HG03457 (cell line): ENCODE measurements around the gene PEBP1.
"Not testable (repeated sequence)": the region's sequence is repeated elsewhere in the genome, so short reads cannot be mapped to it uniquely, and the experiment has no call there.

Experiments used
- ATAC-seq: cut with Tn5 transposase; IDR thresholded peaks from one replicate; pipeline ENCODE4 v1.9.1; 2021; ENCODE audit warnings: moderate number of reproducible peaks; ENCODE audit not compliant: unreplicated experiment

The PEBP1 gene

GRCh38 chr12:118129436-118129835, 6.5 kb upstream of the PEBP1 start:
- not testable (repeated sequence) for ATAC-seq

DNA sequence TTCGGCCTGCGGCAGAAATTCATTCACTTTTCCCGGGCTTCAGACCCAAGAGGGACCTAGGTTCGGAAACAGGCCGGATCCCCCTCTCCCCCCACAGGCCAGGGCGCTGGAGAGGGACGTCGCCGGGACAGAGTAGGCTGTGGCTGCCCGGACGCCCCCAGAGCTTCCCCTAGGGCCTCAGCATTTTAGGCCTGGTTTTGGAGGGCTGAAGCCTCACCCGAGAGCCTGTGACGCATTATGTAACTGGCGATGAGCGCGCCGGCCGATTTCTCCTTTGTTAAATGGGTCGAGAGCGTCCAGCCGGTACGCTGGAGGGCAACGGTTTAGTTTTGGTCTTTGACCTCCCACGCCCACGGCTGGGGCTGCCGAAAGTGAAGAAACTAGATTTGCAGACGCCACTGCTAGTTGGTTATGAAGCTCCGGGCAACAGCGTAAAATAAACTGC, 657 bp downstream of the PEBP1 start:
- peak; percentile 16 for ATAC-seq

GRCh38 chr12:118137148-118137678, 1.3 kb downstream of the PEBP1 start:
- no peak for ATAC-seq

DNA sequence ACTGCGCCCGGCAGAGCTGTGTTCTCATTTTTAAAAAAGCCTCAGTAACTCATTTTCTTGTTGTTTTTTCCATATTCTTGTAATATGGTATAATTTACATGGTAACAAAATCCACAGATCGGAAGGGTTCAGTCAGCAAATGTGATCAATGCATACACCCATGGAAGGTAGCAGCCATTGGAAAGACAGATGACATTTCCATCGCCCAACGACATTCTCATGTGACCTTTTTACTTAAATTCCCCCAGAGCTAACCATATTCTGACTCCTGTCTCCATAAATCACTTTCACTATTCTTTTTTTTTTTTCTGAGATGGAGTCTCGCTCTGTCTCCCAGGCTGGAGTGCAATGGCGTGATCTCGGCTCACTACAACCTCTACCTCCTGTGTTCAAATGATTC, 4.9 kb downstream of the PEBP1 start:
- ATAC-seq, result no peak

- ATAC-seq, result no peak
These were observed 8.6 kb downstream of the PEBP1 start for GRCh38 chr12:118144499-118144898.

DNA sequence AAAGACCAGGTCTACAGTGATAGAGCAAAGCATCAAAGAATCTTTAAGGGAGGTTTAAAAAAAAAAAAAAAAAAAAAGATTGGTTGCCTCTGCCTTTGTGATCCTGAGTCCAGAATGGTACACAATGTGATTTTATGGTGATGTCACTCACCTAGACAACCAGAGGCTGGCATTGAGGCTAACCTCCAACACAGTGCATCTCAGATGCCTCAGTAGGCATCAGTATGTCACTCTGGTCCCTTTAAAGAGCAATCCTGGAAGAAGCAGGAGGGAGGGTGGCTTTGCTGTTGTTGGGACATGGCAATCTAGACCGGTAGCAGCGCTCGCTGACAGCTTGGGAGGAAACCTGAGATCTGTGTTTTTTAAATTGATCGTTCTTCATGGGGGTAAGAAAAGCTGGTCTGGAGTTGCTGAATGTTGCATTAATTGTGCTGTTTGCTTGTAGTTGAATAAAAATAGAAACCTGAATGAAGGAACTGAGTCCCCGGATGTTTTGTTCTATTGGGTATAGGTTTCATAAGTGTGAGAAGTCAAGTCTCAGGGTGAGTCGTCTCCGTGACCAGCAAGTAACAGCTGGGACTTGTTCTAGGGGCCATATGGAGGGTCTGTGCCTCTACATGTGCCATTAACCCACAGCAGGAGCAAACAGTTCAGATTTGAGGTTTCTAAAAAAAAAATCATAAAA, 9.3 kb downstream of the PEBP1 start:
- no peak for ATAC-seq

DNA sequence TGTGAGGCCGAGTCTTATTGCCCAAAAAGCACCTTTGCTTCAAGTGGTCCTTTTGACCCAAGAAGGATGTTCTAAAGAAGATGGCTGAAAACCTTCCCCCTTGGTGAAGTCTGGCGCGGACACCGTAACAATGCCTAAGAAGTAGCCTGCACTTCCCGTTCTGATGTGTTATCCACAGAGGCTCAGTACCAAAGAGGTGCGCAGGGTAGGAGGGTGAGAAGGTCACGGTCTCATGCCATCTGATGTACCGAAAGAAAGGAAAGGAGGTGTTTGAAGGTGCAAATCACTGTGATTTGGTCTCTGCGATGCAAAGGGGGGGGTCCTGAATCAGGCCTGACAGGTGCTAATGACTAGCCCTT, 9.9 kb downstream of the PEBP1 start:
- no peak for ATAC-seq

DNA sequence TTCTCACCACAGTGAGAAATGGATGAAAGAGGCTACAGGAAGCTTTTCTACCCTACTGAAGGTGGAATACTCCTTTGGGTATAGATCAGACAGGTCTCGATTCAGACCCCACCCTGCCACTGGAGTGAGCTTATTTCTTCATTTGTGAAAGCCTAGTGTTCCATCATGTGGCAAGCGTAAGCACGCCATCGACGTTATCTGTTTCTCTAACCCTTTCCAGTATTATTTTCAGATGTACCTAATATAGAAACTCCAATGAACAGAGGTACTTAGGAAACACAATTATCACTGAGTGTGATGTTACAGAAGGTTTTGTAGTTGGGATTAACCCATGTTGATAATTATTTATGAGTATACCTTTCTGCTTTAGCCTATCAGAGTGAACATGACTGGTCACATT, 12.4 kb downstream of the PEBP1 start:
- ATAC-seq, result no peak

DNA sequence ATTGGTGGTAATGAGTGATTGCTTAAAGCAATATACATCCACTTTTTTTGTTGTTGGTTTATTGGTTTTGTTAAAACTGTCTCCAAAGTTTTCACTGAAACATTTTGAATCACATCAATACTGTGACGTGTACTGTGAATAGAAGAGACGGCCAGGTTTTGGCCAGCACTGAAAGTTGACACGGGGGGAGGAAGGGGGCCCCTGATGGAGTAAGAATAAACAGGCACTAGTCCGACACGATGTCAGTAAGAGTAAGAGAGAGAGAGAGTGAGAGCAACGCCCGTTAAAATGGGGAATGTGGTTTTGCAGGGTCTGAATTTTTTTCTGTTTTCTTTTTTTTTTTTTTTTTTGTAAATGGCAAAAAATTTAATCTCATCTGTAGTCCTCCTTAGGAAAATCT, 14.7 kb downstream of the PEBP1 start:
- no peak for ATAC-seq

DNA sequence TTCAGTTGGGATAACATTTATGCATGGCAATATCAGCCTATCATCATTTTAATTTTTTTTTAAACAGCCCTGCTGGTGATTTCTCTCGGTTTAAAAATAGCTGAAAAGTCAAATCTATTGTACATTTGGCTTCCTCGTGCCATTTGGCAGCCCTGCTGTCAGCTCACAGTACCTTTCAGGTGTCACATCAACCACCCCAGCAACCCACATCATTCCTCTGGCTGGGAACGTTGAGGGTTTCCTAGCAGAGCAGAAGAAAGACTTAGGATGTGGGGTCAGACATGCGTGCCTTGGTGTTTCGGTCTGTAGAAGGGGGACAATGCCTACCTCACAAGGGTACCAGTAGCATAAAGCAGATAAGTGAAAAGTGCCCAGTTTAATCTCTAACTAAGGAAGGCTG, 15.8 kb downstream of the PEBP1 start:
- no peak for ATAC-seq

DNA sequence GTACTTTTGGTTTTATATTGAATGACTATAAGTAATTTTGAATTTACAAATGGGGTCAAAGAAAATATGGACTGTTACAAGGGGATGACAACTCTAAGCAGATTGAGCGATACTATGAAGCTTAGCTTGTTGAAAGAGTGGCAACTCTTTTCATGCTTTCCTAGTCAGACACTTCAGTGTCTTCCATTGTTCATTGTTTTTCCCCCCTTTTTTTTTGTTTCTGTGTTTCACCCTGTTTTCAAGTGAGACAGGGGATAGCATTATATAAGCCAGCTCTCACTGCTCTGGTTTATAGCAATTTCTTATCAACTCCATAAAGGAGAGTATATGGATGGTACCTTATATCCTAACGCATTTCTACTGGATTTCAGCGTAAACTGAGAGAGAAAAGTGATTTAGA, 24.6 kb downstream of the PEBP1 start:
- ATAC-seq, result no peak

GRCh38 chr12:118164798-118165486, 29.0 kb downstream of the PEBP1 start:
- ATAC-seq, result no peak

DNA sequence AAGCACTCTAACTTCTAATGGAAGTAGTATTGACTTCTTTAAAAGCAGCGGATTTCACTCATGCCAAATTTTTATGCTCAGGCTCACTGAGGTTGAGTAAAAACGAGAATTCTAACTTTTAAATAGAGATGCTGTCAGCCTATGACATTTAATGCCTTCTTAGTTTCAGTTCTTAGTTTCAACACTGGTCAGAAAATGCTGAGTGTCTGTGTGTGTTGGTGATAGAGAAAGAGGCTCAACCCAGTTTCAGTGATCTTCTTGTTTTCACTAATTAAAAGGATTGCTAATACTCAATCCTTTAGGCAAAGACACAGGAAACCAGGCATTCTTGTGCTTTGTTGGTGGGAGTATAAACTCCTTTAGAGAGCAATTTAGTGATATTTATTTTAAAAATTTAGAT, 31.0 kb downstream of the PEBP1 start:
- peak; percentile 97 for ATAC-seq

DNA sequence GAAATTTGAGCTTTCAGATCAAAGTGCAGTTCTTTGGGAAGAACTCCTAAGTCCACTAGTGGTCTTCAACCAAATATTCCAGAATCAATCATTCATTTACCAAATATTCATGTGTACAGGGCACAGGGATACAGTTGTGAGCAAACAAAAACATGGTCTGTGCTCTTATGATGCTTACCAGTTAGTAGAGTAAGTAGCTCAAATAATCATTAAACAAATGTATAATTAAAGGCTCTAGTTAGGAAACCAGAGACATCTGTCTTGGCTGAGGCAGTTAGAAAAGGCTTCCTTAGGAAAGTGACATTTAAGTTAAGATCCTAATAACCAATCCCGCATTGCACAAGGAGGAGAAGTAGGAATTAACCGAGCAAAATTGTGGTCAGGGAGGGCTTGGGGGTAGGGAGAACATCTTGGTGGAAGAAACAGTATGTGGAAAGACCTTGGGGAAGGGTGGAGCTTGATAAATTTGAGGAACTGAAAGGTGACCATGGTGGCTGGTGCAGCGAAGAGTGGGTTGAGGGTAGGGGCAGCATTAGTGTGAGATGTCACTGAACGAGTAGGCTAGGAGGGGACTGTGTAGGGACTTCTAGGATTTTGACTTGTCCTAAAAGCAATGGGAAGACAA, 40.0 kb downstream of the PEBP1 start:
- peak; percentile 86 for ATAC-seq

- ATAC-seq, result no peak
These were observed 47.2 kb downstream of the PEBP1 start for GRCh38 chr12:118183155-118183554.

GRCh38 chr12:118183711-118184110, 47.8 kb downstream of the PEBP1 start:
- ATAC-seq, result no peak

DNA sequence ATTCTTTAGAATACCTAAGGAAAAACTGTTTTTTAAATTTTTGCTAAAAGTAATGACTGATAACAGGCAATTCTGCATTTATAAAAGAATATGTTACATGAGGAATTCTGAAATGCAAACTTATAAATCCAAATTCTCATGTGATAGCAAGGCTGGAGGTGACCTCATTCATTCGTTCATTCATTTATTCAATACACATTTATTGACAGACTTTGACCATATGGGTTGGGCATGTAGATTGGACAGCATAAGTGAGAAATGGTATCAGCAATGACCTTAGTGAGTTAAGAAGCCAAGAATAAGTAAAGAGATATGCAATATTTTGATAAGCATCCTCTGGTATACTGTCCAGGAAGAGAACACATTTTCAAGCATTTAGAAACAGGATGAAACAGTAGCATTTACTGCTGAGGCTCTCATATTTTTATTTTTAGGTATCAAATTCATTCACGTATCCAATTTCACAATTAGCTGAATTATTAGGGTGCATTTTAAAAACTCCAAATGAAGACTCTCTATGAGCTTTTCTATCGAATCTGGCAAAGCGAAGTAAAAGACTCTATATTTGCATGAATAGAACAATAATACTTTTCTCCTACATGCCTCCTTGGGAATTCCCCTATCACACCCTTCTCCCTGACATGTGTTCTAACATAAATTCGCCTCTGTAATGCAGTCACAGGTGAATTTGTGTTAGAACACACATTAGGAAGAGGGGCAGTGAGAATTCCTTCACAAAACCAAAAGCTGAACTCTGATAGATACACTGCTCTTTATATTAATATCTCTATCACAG, 49.9 kb downstream of the PEBP1 start:
- no peak for ATAC-seq

- ATAC-seq, result no peak
These were observed 52.0 kb downstream of the PEBP1 start for GRCh38 chr12:118187751-118188435.

- ATAC-seq, result no peak
These were observed 52.9 kb downstream of the PEBP1 start for GRCh38 chr12:118188690-118189371.

GRCh38 chr12:118189741-118190191, 53.8 kb downstream of the PEBP1 start:
- ATAC-seq, result no peak
